ENCODE measurements around the gene SLC45A3.

Gene SLC45A3

GRCh38 chr1:205701420-205701819 lies 21.1 kb upstream of the SLC45A3 start:
- no peak for DNase-seq (ENCODE audit: low spot score)

GRCh38 chr1:205700865-205701401 lies 20.6 kb upstream of the SLC45A3 start:
- DNase-seq (ENCODE audit: low spot score), result peak; percentile 48

- DNase-seq (ENCODE audit: low spot score), result no peak
These were observed 19.1 kb upstream of the SLC45A3 start for GRCh38 chr1:205699416-205699815.

GRCh38 chr1:205698921-205699320 lies 18.6 kb upstream of the SLC45A3 start:
- no peak for DNase-seq (ENCODE audit: low spot score)

GRCh38 chr1:205693421-205693991 lies 13.2 kb upstream of the SLC45A3 start:
- peak; percentile 52 for DNase-seq (ENCODE audit: low spot score)

GRCh38 chr1:205692423-205692822 lies 12.1 kb upstream of the SLC45A3 start:
- DNase-seq (ENCODE audit: low spot score), result no peak

GRCh38 chr1:205690122-205690756 lies 9.9 kb upstream of the SLC45A3 start:
- DNase-seq (ENCODE audit: low spot score), result no peak

- peak; percentile 43 for DNase-seq (ENCODE audit: low spot score)
These were observed 9.2 kb upstream of the SLC45A3 start for GRCh38 chr1:205689479-205689878.

GRCh38 chr1:205688171-205689080 lies 8.1 kb upstream of the SLC45A3 start:
- no peak for DNase-seq (ENCODE audit: low spot score)

GRCh38 chr1:205687242-205687641 lies 6.9 kb upstream of the SLC45A3 start:
- no peak for DNase-seq (ENCODE audit: low spot score)

- DNase-seq (ENCODE audit: low spot score), result no peak
These were observed 1.1 kb upstream of the SLC45A3 start for GRCh38 chr1:205681364-205681763.

GRCh38 chr1:205678286-205679111 lies 1.8 kb downstream of the SLC45A3 start:
- DNase-seq (ENCODE audit: low spot score), result no peak

GRCh38 chr1:205677167-205677566 lies 3.1 kb downstream of the SLC45A3 start:
- no peak for DNase-seq (ENCODE audit: low spot score)

GRCh38 chr1:205676597-205676996 lies 3.7 kb downstream of the SLC45A3 start:
- DNase-seq (ENCODE audit: low spot score), result no peak

- no peak for DNase-seq (ENCODE audit: low spot score)
These were observed 4.3 kb downstream of the SLC45A3 start for GRCh38 chr1:205676002-205676401.

- no peak for DNase-seq (ENCODE audit: low spot score)
These were observed 5.1 kb downstream of the SLC45A3 start for GRCh38 chr1:205675247-205675646.

- DNase-seq (ENCODE audit: low spot score), result no peak
These were observed 7.3 kb downstream of the SLC45A3 start for GRCh38 chr1:205672970-205673369.

GRCh38 chr1:205672395-205672889 lies 7.9 kb downstream of the SLC45A3 start:
- no peak for DNase-seq (ENCODE audit: low spot score)

- peak; percentile 67 for DNase-seq (ENCODE audit: low spot score)
These were observed 9.5 kb downstream of the SLC45A3 start for GRCh38 chr1:205670611-205671430.

GRCh38 chr1:205670150-205670446 lies 10.2 kb downstream of the SLC45A3 start:
- no peak for DNase-seq (ENCODE audit: low spot score)

Data from iPS-NIHi11 (cell line).